Measurements from ENCODE around the gene CCNYL1.

DNA sequence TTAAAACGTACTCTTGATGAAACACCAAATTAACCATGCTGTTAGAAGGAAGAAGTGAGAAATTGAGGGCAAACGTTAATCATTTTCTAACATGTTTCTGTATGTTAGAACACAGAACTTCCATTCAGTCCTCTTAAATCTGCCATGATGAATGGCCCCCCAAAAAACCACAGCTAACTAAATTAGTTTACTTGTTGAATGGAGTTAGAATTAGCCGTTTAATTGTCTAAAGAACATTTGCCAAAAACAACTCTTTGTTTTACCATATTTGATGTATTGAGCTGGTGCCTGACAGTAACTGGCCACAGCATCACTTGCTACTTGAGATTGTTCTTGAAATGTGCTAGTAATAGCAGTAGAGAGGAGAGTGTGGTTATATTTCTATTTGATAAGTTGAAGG is 12.7 kb downstream of the CCNYL1 start:
- TF ChIP-seq, protein P1, sequence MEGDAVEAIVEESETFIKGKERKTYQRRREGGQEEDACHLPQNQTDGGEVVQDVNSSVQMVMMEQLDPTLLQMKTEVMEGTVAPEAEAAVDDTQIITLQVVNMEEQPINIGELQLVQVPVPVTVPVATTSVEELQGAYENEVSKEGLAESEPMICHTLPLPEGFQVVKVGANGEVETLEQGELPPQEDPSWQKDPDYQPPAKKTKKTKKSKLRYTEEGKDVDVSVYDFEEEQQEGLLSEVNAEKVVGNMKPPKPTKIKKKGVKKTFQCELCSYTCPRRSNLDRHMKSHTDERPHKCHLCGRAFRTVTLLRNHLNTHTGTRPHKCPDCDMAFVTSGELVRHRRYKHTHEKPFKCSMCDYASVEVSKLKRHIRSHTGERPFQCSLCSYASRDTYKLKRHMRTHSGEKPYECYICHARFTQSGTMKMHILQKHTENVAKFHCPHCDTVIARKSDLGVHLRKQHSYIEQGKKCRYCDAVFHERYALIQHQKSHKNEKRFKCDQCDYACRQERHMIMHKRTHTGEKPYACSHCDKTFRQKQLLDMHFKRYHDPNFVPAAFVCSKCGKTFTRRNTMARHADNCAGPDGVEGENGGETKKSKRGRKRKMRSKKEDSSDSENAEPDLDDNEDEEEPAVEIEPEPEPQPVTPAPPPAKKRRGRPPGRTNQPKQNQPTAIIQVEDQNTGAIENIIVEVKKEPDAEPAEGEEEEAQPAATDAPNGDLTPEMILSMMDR (conservative IDR thresholded peaks at IDR 0.05 in 1 of 2, IDR thresholded peaks at IDR 0.05 in 1 of 2; ENCODE audit: low read depth in 1 of 2, low read length in 2 of 2), result no peak
- no peak for TF ChIP-seq EZH2 (IDR thresholded peaks at IDR 0.05; ENCODE audit: low read length, missing control alignments)

Measured in fibroblast of lung (primary cell).